DMS114 treated with DMSO at 0.1 percent for 48 hours (cell line): Measurements from ENCODE around the gene EXOSC2.

ENCODE experiments used
- DNase-seq: peaks from one replicate; lab custom pipeline; 2025; ENCODE audit not compliant: unreplicated experiment; lab: John Stamatoyannopoulos, UW

EXOSC2 gene

DNA sequence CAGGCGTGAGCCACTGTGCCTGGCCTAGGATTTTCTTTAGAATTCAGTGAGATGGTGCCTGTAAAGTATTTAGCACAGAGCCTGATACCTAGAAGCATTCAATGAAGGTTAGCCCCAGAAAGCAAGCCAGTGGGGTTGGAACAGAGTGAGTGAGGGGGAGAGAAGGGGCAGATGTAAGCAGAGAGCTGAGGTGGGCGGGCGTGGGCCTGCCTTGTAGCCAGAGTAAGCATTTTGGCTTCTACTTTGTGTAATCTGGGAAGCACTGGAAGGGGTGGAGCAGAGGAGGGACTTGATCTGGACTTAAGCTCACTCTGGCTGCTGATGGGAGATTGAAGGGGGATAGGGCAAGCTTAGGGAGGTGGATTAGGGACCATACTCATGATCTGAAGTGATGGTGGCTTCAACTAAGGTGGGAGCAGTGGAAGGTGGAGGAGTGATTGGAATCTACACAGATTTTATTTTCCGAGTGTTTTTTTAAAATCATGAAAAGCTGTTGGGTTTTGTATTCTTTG, 2.6 kb downstream of the EXOSC2 start:
- no peak for DNase-seq

DNA sequence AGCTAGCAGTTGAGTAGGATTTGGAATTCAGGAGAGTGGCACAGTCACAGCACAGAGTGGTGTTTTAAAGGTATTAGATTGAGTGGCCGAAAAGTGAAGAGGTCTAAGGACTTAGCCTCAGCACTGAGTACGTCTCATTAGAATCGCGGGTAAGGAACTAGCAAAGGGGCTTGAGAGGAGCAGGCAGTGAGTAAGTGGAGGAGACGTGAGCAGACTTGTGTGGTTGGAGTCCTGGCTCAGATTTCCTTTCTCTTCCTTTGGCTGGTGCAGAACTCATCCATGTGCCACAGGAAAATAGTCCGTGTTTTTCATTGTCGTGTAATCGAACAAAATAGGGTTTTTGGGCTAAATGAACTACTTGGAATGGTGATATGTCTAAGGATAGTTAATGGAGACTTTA, 3.4 kb downstream of the EXOSC2 start:
- DNase-seq = no peak

DNA sequence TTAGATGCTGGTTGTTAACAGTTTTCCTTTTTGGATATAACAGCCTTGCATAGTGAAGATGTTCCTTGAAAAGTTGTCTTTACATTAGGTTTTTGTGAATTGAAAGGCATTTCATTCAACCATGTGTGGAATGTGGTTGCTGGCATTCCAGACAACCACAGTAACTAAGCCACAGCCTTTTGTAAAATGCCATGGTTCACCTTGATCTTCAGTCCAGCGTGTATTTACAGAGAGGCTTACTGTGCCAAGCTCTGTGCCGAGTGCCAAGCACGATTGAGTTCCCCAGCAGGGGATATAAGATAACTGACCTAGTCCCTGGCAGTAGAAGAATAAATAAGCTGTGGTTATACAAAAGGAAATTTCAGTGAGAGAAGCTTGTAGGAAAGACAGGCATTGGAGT, 4.9 kb downstream of the EXOSC2 start:
- no peak for DNase-seq

- no peak for DNase-seq
Observed at GRCh38 chr9:130699047-130699446, 5.5 kb downstream of the EXOSC2 start.

- peak; percentile 35 for DNase-seq
Observed at GRCh38 chr9:130701059-130702022, 7.8 kb downstream of the EXOSC2 start.

GRCh38 chr9:130703501-130703900, 9.9 kb downstream of the EXOSC2 start:
- DNase-seq = no peak

- peak; percentile 14 for DNase-seq
Observed at GRCh38 chr9:130707225-130707976, 13.8 kb downstream of the EXOSC2 start.

DNA sequence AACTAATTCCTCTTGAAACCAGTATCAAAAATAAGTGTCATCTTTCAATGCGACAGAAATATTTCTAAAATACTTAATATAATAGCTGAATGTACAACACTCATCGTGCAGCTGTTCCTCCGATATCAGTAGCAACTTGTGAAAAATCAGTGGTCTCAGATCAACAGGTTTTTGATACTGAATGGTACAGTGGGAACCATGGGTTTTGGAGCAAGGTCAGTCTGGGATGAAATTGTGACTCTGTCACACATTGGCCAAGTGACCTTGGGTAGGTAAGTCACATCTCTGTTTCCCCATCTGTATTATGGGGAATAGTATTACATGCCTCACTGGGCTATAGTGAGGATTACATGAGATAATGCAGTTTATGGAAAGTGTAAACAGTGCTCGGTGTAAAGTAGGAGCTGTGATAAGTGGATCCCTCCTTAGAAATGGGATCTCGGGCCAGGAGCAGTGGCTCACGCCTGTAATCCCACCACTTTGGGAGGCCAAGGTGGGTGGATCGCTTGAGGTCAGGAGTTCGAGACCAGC, 17.3 kb downstream of the EXOSC2 start:
- DNase-seq = no peak

DNA sequence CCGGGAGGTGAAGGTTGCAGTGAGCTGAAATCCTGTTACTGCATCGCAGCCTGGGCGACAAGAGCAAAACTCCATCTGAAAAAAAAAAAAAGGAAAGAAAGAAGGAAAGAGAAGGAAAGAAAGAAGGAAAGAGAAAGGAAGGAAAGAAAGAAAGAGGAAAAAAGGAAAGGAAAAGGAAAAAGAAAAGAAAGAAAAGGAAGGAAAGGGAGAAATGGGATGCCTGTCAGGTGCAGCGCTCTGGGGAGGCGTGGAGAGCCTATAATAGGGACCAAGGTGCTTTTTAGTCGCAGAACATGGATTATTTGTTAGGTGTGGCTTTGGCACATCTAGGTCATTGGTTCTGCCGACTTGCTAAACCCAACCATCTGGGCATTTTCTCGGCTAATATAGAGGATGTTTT, 17.9 kb downstream of the EXOSC2 start:
- no peak for DNase-seq

- peak; percentile 87 for DNase-seq
Observed at GRCh38 chr9:130712564-130713285, 19.1 kb downstream of the EXOSC2 start.

DNA sequence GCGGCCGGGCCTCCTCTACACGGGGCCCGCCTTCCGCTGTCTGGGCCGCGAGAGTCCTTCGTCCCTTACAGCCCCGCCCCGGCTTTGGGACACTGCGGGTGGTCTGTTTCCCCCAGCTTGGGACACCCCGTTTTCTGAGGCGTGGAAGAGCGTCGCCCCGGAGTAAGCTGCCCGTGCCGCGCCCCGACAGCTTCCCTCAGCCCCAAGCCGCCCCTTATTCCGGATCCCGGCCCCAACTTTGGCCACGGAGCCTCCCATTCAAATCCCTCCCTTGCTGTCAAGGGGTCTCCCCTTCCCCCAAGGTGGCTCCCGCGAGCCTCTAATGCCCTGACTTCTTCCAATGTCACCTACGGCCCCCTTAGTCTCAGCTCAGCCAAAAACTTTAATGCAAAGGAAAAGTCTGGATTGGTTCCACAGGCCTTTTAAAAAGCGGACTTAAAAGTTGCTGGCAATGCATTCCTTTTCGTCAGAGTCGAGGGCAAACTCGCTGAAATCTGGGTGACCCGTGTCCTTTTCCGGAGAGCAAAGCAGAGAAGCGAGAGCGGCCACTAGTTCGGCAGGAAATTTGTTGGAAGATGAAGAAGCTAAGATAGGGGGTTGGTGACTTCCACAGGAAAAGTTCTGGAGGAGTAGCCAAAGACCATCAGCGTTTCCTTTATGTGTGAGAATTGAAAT, 19.8 kb downstream of the EXOSC2 start:
- no peak for DNase-seq

DNA sequence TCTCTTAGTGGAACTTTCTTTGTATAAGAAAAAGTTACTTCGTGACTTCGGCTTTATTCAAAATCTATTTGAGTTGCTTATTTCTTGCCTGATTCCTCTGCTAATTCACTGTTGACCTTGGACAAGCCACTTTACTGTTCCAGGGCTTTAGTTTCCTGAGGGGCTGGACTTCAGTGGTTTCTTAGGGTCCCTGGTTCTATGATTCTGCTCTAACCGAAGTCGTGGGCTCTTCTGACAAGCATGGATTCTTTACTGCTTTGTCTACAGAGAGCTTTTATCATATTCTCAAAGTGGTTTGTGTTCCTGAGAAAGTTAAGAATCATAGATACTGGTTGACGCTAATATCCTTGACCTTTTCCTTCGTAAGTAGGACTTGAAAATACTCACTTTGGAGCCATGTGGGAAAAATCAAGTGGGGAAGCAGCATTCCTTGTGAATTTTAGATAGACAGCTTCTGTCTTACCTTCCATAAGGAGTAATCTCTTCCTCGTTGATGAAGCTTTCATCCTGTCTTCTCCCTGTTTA, 21.1 kb downstream of the EXOSC2 start:
- no peak for DNase-seq

- DNase-seq = no peak
Observed at GRCh38 chr9:130715270-130715669, 21.7 kb downstream of the EXOSC2 start.

DNA sequence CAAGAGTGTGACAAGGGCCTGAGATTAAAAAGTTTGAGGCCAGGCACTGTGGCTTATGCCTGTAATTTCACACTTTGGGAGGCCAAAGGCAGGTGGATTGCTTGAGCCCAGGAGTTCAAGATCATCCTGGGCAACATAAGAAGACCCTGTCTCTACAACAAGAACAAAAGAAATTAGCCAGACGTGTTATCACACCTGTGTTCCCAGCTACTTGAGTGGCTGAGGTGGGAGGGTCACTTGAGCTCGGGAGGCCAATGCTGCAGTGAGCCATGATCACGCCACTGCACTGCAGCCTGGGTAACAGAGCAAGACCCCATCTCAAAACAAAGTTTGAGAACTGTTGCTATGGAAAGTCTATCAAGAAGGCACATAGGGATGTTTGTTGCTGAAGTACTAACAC, 25.0 kb downstream of the EXOSC2 start:
- DNase-seq = no peak

DNA sequence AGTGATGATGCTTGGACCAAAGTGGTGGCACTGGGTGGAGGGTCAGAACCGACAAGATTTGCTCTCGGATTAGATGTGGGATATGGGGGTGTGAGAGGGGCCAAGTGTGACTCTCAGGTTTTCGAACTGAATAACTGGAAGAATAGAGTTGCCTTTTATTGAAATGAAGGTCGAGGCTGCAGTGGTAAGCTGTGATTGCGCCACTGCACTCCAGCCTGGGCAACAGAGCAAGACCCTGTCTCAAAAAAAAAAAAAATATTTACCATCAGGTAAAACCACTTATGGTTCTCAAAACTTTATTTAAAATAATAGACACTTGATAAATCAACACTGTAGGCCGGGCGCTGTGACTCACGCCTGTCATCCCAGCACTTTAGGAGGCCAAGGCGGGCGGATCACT, 27.2 kb downstream of the EXOSC2 start:
- DNase-seq = no peak

GRCh38 chr9:130728721-130729120, 35.1 kb downstream of the EXOSC2 start:
- DNase-seq = no peak

- no peak for DNase-seq
Observed at GRCh38 chr9:130729145-130729544, 35.6 kb downstream of the EXOSC2 start.

DNA sequence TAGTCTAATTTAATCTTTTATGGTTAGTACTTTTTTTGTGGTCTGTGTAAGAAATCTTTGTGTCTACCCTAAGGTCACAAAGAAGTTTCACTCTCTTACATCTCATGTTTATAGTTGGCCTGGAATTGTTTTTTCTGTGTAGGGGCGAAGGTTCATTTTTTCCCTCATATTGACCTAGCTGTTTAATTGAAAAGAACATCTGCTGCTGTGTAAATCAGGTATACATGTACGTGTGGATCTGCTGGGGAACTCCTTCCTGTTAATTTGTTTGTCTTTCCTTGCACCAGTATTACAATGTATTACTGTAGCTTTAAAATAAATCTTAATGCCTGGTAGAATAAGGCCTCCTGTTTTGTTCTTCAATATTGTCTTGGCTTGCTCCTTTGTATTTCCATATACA, 37.8 kb downstream of the EXOSC2 start:
- no peak for DNase-seq

DNA sequence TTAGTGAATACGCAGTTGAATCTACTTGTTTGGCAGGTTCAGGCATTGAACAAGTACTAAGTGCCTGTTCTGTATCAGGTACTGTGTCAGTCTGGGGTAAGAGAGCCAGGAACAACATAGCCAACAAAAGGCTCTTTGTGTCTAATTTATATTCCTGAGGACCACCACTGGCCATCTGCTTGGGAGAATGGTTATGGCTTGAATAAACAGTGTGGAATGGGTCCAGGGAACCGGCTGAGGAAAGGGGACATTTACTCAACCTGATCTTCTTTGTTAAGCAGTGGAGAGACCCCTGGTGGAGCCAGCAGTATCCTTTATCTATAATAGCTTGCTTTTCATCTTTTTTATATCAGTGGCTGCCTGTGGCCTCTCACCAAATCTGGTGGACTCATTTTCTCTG, 38.6 kb downstream of the EXOSC2 start:
- DNase-seq = no peak

DNA sequence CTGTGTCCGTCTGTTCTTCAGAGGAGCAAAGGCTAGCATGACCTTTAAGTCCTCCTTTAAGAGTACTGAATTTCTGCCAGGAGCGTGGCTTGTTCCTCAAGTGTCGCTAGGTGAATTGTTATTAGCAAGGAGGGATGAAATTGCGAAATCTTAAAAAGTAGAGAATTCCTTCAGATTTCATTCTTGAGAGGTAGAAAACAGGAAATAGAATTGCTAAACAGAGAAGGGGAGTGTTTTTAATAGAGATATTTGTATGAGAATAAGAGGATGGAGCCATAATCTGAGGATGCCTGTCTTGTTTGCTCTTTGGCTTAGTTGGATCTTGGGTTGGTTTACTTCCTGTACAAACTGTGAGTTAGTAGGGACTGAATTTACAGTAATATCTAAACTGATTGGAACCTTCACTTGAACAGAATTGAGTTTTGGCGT, 39.2 kb downstream of the EXOSC2 start:
- no peak for DNase-seq
